Measurements from ENCODE around the gene ARID5A.
A peak's percentile ranks its signal among the peaks of the same experiment; 100 is the strongest.
"Not testable (repeated sequence)": the region's sequence is repeated elsewhere in the genome, so short reads cannot be mapped to it uniquely, and the experiment has no call there.

The ARID5A gene, protein sequence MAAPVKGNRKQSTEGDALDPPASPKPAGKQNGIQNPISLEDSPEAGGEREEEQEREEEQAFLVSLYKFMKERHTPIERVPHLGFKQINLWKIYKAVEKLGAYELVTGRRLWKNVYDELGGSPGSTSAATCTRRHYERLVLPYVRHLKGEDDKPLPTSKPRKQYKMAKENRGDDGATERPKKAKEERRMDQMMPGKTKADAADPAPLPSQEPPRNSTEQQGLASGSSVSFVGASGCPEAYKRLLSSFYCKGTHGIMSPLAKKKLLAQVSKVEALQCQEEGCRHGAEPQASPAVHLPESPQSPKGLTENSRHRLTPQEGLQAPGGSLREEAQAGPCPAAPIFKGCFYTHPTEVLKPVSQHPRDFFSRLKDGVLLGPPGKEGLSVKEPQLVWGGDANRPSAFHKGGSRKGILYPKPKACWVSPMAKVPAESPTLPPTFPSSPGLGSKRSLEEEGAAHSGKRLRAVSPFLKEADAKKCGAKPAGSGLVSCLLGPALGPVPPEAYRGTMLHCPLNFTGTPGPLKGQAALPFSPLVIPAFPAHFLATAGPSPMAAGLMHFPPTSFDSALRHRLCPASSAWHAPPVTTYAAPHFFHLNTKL

GRCh38 chr2:96536445-96537065 is at the start of gene ARID5A:
Gene ARID5A, plus strand, starts transcription at chr2:96536752. Its CDS starts 75 bp downstream, at chr2:96536827.
- DNase-seq, result peak; percentile 85

DNA sequence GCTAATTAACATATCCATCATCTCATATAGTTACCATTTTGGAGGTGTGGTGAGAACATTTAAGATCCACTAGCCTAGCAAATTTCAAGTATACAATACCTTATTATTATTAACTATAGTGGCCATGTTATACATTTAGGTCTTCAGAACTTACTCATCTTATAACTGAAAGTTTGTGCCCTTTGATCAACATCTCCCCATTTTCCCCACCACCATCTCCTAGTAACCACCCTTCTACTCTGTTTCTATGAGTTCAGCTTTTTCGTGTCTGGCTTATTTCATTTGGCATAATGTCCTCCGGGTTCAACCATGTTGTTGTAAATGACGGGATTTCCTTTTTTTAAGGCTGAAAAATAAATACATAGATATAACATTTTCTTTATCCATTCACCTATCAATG is 47.3 kb upstream of the ARID5A start:
- DNase-seq, result no peak

GRCh38 chr2:96489663-96490062 is 46.9 kb upstream of the ARID5A start:
- DNase-seq, result no peak

DNA sequence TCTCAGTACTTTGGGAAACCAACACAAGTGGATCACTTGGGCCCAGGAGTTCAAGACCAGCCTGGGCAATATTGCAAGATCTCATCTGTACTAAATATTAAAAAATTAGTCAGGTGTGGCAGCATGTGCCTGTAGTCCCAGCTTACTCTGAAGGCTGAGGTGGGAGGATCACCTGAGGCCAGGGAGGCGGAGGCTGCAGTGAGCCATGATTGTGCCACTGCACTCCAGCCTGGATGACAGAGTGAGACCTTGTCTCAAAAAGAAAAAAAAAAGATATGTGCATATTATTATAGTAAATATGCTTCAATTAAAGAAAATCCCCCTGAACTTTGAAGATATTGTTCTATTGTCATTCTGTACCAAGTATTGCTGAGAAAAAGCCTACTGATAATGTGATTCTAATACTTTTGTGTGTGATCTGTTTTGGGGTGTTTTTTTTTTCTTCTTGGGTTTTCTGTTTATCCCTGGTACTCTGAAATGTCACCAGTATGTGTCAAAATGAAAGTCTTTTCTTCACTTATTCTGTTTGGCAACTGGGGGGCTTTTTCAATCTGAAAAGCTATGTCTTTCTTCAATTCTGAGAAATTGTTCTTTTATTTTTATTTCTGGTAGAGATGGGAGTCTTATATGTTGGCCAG is 44.6 kb upstream of the ARID5A start:
- no peak for DNase-seq

DNA sequence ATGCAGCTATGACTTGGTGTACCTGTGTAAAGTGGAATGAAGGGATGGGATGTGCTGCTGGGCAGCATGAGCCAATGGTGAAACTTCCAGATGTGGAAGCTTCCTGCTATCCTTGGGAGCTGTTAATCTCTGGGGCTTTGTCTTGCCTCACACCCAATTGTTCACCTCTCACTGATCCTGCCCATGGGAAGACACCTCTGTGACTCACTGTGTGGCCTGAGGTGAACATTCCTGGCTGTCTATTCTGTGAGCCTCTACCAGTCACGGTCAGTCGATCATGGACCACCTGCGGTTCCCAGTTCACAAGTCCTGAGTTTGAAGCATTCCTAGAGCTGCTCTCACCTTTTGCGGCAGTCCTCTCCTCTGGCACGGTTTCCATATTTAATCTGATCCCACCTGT is 43.5 kb upstream of the ARID5A start:
- no peak for DNase-seq

DNA sequence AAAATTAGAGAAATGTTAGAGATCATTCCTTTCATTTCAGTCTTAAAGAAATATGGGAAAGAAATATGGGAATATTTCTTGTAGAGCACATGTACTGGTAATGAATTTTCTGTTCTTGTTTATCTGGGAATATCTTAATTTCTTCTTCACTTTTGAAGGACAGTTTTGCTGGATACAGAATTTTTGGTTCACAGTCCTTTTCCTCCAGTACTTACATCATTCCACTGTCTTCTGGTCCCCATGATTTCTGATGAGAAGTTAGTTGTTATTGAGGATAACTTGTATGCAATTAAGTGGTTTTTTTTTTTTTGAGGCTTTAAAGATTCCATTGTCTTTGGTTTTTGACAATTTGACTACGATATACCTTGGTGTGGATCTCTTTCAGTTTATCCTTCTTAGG is 42.4 kb upstream of the ARID5A start:
- DNase-seq, result no peak

DNA sequence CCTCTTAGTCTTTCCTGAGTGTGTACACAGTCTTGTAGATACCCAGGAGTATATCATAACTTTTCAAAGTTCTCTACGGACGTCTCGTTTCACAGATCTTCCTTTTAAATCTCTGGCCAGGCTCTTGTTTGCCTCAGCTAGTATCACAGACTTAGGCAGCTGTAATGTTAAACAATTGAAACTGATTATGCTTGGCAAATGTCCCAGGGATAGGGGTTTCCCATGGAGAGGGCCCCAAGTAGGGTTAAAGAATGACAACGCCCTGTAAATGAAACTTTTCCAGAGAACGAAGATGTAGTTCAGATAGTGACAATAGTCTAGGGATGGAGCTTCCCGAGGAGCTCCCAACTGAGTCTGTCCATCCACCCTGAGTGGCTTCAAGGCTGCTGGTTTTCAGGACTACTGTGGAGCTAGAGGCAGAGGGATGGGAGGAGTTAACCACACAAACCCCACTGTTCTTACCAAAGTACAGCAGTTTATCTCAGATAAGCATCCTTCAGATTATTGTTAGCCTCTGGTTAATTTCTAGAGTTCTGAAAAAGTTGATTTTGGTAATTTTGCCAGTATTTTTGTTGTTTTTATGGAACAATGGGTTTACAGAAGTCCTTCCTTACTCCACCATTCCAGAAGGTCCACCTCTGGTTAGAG is 40.4 kb upstream of the ARID5A start:
- no peak for DNase-seq

GRCh38 chr2:96498021-96498431 is 38.5 kb upstream of the ARID5A start:
- DNase-seq, result no peak

- not testable (repeated sequence) for DNase-seq
These were observed 37.9 kb upstream of the ARID5A start for GRCh38 chr2:96498611-96499010.

DNA sequence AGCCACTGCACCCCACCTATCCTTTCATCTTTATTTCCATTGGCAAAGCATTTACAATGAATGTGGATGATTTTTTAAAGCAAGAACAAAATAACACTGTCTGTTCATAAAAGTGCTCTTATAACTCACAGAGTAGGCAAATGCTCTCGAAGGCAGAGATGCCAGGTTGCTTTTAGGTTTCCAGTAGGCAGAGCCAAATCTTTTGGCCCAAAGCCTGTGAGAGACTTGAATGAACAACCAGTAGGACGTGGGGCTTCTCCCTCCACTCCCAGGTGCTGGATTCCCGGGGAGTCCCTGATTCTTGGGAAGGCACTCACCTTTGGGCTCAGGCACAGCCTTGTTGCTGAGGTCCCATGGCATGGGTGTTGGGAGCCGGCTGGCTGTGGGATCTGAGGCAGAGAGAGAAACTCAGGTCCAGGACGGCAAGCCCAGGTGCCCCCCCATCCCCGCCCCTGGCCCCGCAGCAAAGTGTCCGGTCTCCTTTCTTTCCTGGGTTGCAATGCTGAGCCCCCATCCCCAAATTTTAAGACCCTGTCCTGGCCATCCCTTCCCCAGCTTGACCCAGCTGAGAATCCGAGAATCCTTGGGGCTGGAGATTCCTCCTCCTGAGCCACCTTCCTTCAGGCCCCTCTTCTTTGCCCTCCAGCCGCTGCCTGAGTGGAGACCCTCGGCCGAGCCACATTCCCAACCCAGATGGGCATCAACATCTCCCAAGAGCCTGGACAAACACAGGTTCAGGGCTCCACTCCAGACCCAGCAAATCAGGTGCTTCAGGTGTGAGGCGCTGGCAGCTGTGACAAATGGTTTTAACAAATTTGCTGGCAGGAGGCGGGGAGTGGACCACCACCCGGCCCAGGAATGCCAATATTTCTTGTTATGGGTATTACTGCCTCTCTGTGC is 37.2 kb upstream of the ARID5A start:
- no peak for DNase-seq

- DNase-seq, result no peak
These were observed 36.0 kb upstream of the ARID5A start for GRCh38 chr2:96500385-96501066.

- DNase-seq, result no peak
These were observed 35.1 kb upstream of the ARID5A start for GRCh38 chr2:96501471-96501874.

DNA sequence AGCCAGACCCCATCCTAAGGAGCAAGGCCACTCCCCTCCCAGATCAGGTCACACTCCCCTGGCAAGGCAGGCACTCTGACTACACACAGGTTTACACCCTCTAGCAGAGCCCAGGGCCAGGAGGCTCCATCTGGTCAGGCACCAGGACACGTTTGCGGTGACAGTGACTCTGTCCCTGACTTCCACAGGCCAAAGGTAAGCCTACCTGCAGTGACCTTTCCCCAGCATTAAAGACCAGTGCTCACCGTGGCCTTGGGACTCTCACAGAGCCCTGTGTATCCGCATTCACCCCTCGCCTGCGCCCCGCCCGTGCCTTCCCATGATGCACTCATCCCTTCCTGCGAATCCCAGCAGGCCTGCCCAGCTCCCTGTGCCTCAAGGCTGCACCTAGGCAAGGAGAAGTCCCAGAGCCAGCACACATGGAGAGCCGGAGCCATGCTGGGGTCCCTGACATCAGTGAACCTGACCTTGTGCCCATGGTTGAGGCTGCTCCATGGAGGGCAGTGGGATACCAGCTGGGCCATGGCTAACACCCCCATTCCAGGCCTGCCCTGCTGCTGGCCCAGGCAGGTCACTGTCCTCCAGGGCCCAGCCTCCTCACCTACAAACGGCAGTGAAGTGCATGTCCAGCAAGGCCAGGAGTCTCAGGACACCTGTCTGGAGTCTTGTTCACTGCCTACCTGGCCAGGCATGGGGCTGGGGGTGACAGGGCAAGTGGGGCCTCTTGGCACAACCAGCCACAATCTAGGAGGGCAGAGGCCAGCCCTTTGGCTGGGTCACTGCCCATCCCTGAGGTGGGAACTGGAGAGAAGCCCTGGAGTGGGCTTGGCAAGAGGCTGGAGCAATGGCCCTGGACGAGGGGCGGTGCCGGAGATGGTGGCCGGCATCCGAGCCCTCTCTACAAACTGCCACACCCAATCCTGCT is 34.4 kb upstream of the ARID5A start:
- no peak for DNase-seq

DNA sequence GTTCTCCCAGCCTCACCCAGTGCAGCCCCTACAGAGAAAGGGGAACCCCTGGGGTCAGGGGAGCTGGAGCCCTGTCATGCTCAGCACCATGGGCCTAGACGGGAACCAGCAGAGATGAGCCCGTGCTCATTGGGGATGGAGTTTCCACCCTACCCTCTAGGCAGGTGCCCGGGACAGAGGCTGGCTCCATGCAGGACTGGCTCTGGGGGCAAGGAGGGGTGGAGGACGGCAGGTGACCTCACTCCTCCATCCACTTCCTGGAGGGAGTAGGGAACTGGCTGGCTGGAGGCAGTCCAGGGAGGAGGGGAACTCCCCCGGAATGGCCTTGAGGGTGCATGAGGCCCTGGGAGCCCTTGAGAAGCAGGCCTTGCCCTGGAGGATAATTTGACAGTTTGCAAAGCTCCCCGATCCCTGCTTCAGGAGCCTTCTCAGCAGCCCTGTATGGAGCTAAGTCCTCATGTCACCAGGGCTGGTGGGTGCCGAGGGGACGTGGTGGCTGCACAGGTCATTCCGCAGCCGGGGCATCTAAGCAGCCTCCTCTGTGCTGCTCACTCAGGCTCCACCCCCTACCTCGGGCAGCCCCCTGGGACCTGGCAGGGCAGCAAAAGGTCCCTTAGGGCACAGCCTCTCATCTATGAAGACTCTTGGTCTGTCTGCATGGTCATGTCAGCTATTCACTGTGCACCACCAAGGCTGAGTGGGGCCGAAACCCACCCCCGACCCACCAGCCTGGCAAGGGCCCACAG is 33.5 kb upstream of the ARID5A start:
- DNase-seq, result no peak

- DNase-seq, result no peak
These were observed 32.8 kb upstream of the ARID5A start for GRCh38 chr2:96503637-96504243.

DNA sequence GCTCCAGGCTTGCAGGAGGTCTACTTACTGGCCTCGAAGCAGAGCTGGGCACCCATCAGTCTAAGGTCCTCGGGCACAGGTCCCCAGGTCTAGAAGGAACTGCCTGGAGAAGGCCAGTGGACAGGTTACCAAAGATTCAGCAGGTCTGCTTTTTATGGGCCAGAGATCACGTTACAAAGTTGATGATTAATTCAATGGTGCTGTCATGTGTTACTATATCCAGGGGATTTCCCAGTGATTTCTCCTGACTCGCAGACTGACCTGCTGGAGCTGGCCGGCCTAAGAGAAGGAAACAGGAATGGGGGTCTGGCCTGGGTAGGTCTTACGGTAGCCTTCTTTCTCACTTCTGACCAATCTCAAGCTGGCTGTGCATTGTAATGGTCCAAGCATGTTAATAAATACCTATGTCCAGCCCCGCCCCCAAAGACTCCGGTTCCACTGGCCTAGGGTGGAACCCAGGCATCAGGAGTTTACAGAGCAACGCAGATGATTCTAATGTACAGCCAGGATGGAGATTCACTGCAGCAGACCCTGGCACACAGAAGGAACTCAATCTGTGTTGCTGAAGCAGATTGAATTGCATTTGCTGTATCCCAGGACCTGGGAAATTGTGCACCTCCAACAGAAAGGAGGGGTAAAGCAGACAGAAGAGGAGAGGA is 31.2 kb upstream of the ARID5A start, which contains the start of gene NEURL3:
NEURL3 (minus strand) TSS at position 127 of the 659 bp plus-strand sequence; CDS start at position 56, 71 bp downstream.
- DNase-seq, result no peak

DNA sequence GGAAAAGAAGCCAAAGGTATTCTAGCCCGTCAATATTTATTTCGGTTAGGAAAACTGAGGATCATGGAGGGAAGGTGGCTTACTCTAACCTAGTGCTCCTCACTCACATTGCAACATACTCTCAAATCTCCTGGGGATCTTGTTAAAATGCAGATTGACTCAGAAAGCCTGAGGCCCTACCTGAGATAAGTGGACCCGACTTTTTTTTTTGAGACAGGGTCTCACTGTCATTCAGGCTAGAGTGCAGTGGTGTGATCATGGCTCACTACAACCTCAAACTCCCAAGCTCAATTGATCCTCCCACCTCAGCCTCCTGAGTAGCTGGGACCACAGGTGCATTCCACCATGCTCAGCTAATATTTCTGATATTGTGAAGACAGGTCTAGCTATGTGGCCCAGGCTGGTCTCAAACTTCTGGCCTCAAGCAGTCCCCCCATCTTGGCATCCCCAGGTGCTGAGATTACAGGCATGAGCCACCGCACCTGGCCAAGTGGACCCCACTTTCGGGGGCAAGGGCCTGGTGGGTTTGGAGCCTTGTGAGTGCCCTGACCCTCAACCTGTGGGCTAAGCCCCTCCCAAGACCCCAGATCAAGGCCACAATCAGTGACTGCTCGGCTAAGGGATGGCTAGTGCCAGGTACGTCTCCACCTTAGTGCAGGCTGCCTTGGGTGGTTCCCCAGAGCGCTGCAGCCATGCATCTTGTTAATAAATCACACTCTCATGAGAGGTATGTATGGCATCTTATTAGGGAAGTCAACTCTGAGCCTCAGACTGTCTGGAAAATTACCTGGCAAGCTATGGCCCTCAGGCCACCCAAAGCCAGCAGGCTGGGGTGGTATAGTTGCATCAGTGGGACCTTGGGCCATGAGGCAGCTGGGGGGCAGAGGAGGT is 30.3 kb upstream of the ARID5A start:
- DNase-seq, result no peak

All from NCI-H1930 (cell line).